ENCODE results near the gene NPB. TPM values are rescaled to one million over a fixed set of nuclear protein-coding genes. Genes with fewer than 3 reads are reported as not detected.

Gene NPB
- total and polyA plus RNA-seq, 12 donors, result 0.07 to 2.5 (median 0.35) TPM; not detected in 4

GRCh38 chr17:81927152-81927652, 25.2 kb downstream of the NPB start:
- DNase-seq, result no peak
- peaks cover 39 to 45% of the 10 kb centered on the region in 2 donors for H3K4me1 ChIP-seq (replicated peaks in 1 of 2)
- 0% methylated on average over 42 to 62 of the region's 78 CpGs; no CpG with 5 or more reads in 2 of the 4 donors for WGBS, 4 donors
- H3K4me3 ChIP-seq, result peak overlapping the region; percentile 37 to 100 (median 78)
- H3K27ac ChIP-seq, result peak overlapping the region; percentile 91 to 99 (median 95)
- TF ChIP-seq CTCF (IDR thresholded peaks at IDR 0.05), result no peak
- TF ChIP-seq POLR2A (IDR thresholded peaks at IDR 0.05), result no peak
- intact Hi-C loops (cut with DNase I), result no loop called here
- H3K36me3 ChIP-seq (replicated peaks in 1 of 2), result peaks cover 0 to 6% of the 10 kb centered on the region in 2 donors
- no peaks in the 10 kb centered on the region for H3K9me3 ChIP-seq (replicated peaks in 1 of 3)
- no peaks in the 10 kb centered on the region for H3K27me3 ChIP-seq

GRCh38 chr17:81927653-81928543, 25.9 kb downstream of the NPB start, which contains the start of gene MAFG:
Gene MAFG, minus strand, starts transcription at chr17:81927735. Its CDS starts 4,550 bp downstream, at chr17:81923185.
- H3K4me1 ChIP-seq (replicated peaks in 1 of 2), result peaks cover 32 to 38% of the 10 kb centered on the region in 2 donors
- no peaks in the 10 kb centered on the region for H3K9me3 ChIP-seq (replicated peaks in 1 of 3)
- DNase-seq, result peak; percentile 90 to 96 (median 92)
- peak; percentile 58 to 90 for TF ChIP-seq POLR2A (IDR thresholded peaks at IDR 0.05)
- TF ChIP-seq CTCF (IDR thresholded peaks at IDR 0.05), result peak in 3 of 6 experiments; percentile 13 to 31 (median 28)
- H3K36me3 ChIP-seq (replicated peaks in 1 of 2), result no peaks in the 10 kb centered on the region
- intact Hi-C loops (cut with DNase I), result no loop called here
- H3K27ac ChIP-seq, result peak within 1 kb of the TSS; percentile 91 to 99 (median 95)
- H3K4me3 ChIP-seq, result peak within 1 kb of the TSS; percentile 37 to 100 (median 78)
- no peaks in the 10 kb centered on the region for H3K27me3 ChIP-seq
- 0 to 2% (median 0%) methylated on average over 1 to 98 of the region's 98 CpGs for WGBS, 4 donors

- no peaks in the 10 kb centered on the region for H3K36me3 ChIP-seq (replicated peaks in 1 of 2)
- TF ChIP-seq POLR2A (IDR thresholded peaks at IDR 0.05), result no peak
- no peak for TF ChIP-seq CTCF (IDR thresholded peaks at IDR 0.05)
- intact Hi-C loops (cut with DNase I), result no loop called here
- no peak overlapping the region for H3K27ac ChIP-seq
- H3K27me3 ChIP-seq, result no peaks in the 10 kb centered on the region
- 39 to 67% (median 48%) methylated on average over 4 to 44 of the region's 44 CpGs for WGBS, 4 donors
- H3K4me3 ChIP-seq, result peak overlapping the region in 1 of 4 donors; percentile 100
- H3K4me1 ChIP-seq (replicated peaks in 1 of 2), result peaks cover 26 to 30% of the 10 kb centered on the region in 2 donors
- no peaks in the 10 kb centered on the region for H3K9me3 ChIP-seq (replicated peaks in 1 of 3)
- no peak for DNase-seq
Measured at GRCh38 chr17:81928544-81929252, 26.7 kb downstream of the NPB start.

Measured in adrenal gland (tissue), 12 donors.